ENCODE measurements around the gene DGKH. TPM values are rescaled to one million over a fixed set of nuclear protein-coding genes. Genes with fewer than 3 reads are reported as not detected.

DGKH gene
- total and polyA plus RNA-seq, 10 of the 15 experiments (the other 5 are each of a cell fraction or from before 2014, with no cell fraction given), result 1.3 to 15.2 (median 7.3) TPM

- TF ChIP-seq ELK1 (IDR thresholded peaks at IDR 0.05; ENCODE audit: low read depth, low read length), result no peak
- TF ChIP-seq ETV6 (conservative IDR thresholded peaks at IDR 0.05 in 1 of 2, IDR thresholded peaks at IDR 0.05 in 1 of 2; ENCODE audit: borderline replicate concordance in 1 of 2, low read depth in 1 of 2), result no peak
- no peak for TF ChIP-seq SMAD5 (IDR thresholded peaks at IDR 0.05; ENCODE audit: low read depth)
- peak; percentile 99 for TF ChIP-seq CHD2 (IDR thresholded peaks at IDR 0.05; ENCODE audit: borderline replicate concordance, low read depth, low read length)
- 0 out of 2 replicates have a peak, but pooled peaks have one; percentile 54 for TF ChIP-seq MEF2A (IDR thresholded peaks at IDR 0.05; ENCODE audit: insufficient read depth, low read depth, low read length)
- no peak for TF ChIP-seq HSF1 (IDR thresholded peaks at IDR 0.05; ENCODE audit: low read depth, low read length)
- no peak for TF ChIP-seq POLR2A (IDR thresholded peaks at IDR 0.05; ENCODE audit: low read depth, low read length)
- peak; percentile 78 for TF ChIP-seq ZNF384 (IDR thresholded peaks at IDR 0.05; ENCODE audit: borderline replicate concordance, low read depth, low read length)
- no peak for TF ChIP-seq BCL11A (IDR thresholded peaks at IDR 0.05; ENCODE audit: low read depth, low read length)
- TF ChIP-seq GATAD2B (conservative IDR thresholded peaks at IDR 0.05; ENCODE audit: low read depth), result no peak
- TF ChIP-seq SRF (IDR thresholded peaks at IDR 0.05; ENCODE audit: low read depth in 2 of 2, low read length in 2 of 2), result 0 out of 4 replicates have a peak, but pooled peaks of 1 of the 2 experiments have one; percentile 50
- no peak for TF ChIP-seq SUZ12 (IDR thresholded peaks at IDR 0.05; ENCODE audit: unreplicated experiment)
- no peak for TF ChIP-seq PBX3 (IDR thresholded peaks at IDR 0.05; ENCODE audit: insufficient replicate concordance, low read depth, low read length)
- TF ChIP-seq JUNB (IDR thresholded peaks at IDR 0.05), result peak; percentile 86
- no peak for TF ChIP-seq ZBTB4 (CRISPR knock-in tag; IDR thresholded peaks at IDR 0.05)
- no peak for TF ChIP-seq ZSCAN29 (IDR thresholded peaks at IDR 0.05)
- peak; percentile 85 for TF ChIP-seq NFYB (IDR thresholded peaks at IDR 0.05; ENCODE audit: insufficient read depth, low read depth, low read length)
- TF ChIP-seq E4F1 (IDR thresholded peaks at IDR 0.05; ENCODE audit: borderline replicate concordance, partially characterized antibody), result peak; percentile 66
- peak; percentile 26 for TF ChIP-seq SP1 (IDR thresholded peaks at IDR 0.05; ENCODE audit: low read depth, low read length)
- peak; percentile 68; the same call in 1 of the 2 replicates for TF ChIP-seq NBN (IDR thresholded peaks at IDR 0.05)
Measured at GRCh38 chr13:42271337-42272114, 223.1 kb downstream of the DGKH start (continued).
